HG03045 (cell line): ENCODE results near the gene APBB3.

Experiments used
- ATAC-seq: cut with Tn5 transposase; IDR thresholded peaks from one replicate; pipeline ENCODE4 v1.9.1; 2021; ENCODE audit warnings: mild to moderate bottlenecking, moderate library complexity; ENCODE audit not compliant: unreplicated experiment

The APBB3 gene

DNA sequence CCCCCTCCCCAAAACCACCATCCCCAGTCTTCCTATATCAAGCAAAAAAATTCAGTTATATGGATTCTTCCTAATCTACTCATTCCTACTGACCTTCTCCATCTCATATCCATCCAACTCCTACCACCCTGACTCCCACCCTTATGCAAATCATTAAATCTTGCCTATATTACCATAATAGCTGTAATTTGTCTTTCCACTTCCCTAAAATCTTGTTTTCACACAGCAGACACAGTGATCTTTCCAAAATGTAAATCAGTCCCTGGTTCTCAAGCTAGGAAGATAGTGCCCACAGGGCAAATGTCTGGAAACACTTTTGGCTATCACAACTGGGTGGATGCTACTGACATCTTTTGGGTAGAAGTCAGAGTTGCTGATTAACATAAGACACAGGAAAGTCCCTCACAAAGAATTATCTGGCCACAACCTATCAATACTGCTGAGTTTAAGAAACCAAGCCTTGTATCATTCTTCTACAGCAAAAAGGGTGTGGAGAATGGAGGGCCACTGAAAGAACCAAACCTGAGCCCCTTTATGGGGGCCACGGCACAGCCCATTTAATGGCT, 8.6 kb downstream of the APBB3 start:
- ATAC-seq, result no peak

DNA sequence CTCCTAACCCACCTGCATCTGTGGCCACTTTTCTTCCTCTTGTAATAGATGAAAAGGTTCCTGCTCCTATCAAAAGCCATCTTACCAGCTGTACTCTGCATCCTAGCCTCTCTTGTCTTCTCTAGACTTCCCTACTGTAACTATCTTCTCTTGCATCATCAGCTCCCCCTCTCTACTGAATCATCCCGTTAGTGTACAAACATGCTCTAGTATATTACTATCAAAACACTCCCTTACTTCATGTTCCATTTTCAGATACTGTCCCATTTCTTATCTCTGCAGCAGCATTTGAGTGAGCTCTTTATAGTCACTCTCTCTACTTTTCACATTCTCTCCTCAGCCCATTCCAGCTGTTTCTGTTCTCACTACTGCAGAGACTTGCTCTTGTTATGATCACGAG, 9.9 kb downstream of the APBB3 start:
- no peak for ATAC-seq

DNA sequence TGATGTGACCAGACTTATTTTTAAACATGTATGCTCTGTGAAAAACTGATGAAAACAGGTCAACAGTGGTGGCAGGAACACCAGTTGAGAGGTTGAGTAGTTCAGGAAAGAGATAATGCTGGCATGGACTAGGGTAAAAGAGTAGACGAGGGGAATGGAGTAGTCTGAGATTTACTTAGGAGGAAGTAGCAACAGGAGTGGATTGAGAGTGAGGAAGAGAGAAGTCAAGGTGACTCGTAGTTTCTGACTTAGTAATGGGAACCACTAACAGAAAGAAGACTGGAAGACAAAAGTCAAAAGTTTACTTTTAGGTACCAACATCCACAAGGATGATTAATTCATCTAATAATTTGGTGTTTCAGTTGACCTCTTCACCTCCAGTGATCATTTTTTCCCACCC, 10.7 kb downstream of the APBB3 start:
- no peak for ATAC-seq

GRCh38 chr5:140551872-140552271, 12.5 kb downstream of the APBB3 start:
- no peak for ATAC-seq

DNA sequence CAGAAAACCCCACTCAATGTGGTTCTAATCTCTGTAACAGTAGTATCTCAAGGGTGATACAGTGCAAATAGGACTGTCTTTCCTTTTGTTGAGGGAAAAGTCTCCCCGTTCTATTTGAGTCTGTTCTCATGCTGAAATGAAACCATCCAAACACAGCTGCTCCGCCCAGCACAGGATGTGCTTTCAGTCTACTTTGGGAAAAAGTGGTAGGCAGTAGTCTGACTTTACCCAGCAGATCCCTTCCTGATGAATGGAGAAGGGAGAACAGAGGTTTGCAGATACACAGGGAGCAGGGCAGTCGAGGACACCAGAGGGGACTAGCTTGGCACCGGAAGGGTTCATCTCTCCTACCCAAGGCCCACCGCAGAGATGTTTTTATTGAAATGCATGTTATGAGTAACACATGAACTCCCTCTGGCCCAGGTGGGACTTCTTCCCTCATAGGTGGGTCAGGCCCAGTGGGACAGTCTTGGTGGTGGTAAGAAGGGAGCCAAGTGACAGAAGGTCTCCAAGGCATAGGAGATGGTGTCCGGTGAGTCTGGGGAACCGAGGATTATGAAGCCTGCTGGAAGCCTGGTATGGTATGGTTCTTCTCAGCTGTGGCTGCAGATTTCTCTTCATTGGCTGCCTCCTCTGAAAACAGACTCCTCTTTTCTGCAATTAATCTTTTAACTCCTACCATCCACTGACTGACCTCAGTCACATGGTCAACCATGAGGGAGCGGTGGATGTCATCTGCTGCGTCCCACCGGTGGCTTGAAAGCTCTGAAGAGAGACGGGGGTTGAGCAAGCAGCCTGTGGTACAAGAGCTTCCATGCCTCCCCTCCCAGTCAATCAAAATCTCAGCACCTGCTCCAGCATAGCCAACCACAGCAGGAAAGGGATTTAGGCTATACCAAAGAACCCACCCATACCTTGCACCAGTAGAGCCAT, 14.0 kb downstream of the APBB3 start:
- no peak for ATAC-seq

- no peak for ATAC-seq
Observed at GRCh38 chr5:140549237-140550144, 14.9 kb downstream of the APBB3 start.

- no peak for ATAC-seq
Observed at GRCh38 chr5:140548791-140549190, 15.6 kb downstream of the APBB3 start.

- ATAC-seq, result no peak
Observed at GRCh38 chr5:140548300-140548688, 16.1 kb downstream of the APBB3 start.

GRCh38 chr5:140547508-140548299, 16.7 kb downstream of the APBB3 start, which contains the start of gene EIF4EBP3:
TSS of gene EIF4EBP3 (plus strand) at chr5:140547662. CDS start at chr5:140547738, 76 bp downstream.
- peak; percentile 98 for ATAC-seq

DNA sequence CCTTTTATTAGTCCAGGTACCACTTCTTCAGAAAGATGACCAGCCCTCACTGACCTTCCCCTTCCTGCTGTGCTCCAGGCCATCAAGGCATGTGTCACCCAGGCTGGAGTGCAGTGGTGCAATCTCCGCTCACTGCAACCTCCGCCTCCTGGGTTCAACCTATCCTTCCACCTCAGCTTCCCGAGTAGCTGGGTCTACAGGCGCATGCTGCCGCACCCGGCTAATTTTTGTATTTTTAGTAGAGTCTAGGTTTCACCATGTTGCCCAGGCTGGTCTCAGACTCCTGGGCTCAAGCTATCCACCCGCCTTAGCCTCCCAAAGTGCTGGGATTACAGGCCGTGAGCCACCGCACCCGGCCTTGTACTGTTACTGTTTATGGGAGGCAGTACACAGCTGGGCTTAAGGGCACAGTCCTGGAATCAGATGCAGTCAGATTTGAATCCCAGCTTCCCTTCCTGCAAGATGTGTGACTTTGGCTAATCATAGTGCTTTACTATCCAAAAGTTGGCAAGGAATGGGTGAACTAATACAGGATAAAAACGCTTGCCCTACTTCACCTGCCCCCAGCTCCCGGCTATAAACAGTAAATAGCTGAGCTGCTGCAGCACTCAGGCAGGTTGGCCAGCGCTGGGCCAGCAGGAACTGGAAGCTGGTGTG, 17.4 kb downstream of the APBB3 start:
- ATAC-seq, result peak; percentile 2

DNA sequence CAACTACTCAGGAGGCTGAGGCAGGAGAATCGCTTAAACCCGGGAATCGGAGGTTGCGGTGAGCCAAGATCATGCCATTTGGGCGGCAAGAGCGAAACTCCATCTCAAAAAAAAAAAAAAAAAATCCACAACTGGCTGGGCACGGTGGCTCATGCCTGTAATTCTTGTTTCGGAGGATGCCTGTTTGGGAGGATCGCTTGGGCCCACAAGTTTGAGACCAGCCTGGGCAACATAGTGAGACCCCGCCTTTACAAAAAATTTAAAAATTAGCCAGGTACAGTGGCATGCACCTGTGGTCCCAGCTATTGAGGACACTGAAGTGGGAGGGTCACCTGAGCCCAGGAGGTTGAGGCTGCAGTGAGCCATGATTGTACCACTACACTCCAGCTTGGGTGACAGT, 18.8 kb downstream of the APBB3 start:
- no peak for ATAC-seq

- no peak for ATAC-seq
Observed at GRCh38 chr5:140544986-140545385, 19.4 kb downstream of the APBB3 start.

GRCh38 chr5:140542972-140543371, 21.4 kb downstream of the APBB3 start:
- no peak for ATAC-seq

DNA sequence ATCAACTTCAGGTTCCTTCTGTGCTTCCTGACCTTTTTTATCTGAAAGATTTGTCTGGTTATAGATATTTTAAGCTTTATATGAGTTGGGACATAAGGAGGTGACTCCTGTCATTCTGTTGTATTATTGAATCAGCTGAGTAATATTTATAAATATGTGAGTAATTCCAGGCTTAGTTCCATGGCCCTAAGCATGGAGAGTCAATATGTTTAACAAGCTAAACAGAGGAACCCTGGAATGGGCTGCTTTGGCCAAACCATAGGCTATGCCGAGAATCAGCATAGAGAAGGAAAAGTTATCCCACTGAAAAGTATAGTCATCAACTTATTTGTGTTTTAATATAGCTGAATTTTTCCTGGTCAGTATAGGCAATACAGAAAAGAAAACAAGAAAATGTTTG, 24.2 kb downstream of the APBB3 start:
- no peak for ATAC-seq

DNA sequence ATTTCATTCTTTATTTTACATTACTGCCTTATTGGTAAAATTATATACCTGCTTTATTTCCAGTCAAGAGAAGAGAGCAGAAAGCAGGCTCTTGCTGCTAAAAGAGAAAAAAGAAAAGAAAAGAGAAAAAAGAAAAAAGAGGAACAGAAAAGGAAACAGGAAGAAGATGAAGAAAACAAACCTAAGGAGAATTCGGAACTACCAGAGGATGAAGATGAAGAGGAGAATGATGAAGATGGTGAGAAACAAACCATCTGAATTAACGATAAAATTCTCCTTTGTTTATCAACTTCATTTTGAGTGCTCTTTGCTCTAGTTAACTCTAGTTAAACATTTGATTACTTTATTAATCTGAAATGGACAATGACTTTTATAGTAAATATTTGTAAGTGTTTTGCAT, 40.4 kb downstream of the APBB3 start:
- no peak for ATAC-seq

DNA sequence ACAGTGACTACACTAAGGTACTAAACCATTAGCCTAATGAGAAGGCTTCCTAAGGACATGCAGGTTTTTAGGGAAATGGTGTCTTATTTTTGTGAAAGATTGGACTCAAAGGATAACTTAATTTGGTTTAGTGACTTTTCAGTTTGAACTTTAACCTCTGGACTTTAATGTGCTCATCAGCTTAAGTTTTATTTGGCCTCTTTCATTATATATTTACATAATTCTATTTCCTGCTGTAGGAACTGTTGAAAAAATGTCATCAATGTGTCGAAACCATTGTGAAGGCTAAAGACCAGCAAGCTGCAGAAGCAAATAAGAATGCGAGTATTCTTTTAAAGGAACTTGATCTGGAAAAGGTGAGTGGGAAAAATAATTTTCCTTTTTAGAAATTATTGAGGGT, 51.3 kb downstream of the APBB3 start:
- no peak for ATAC-seq

DNA sequence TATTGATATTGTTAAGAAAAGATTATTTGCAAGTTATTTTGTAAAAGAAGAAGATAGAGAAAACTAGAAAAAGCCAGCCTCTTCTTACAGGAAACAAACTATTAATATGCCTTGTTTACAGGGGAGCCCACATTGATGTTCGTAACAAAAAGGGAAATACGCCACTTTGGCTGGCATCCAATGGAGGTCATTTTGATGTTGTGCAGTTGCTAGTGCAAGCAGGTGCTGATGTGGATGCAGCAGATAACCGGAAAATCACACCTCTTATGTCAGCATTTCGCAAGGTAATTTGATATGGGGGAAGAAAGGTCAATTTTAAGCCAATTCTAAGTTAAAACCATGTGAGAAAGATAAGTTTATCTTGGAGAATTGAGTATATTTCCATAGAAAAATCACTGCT, 54.5 kb downstream of the APBB3 start:
- ATAC-seq, result no peak
